Measurements from ENCODE around the gene YPEL2.

YPEL2 gene

DNA sequence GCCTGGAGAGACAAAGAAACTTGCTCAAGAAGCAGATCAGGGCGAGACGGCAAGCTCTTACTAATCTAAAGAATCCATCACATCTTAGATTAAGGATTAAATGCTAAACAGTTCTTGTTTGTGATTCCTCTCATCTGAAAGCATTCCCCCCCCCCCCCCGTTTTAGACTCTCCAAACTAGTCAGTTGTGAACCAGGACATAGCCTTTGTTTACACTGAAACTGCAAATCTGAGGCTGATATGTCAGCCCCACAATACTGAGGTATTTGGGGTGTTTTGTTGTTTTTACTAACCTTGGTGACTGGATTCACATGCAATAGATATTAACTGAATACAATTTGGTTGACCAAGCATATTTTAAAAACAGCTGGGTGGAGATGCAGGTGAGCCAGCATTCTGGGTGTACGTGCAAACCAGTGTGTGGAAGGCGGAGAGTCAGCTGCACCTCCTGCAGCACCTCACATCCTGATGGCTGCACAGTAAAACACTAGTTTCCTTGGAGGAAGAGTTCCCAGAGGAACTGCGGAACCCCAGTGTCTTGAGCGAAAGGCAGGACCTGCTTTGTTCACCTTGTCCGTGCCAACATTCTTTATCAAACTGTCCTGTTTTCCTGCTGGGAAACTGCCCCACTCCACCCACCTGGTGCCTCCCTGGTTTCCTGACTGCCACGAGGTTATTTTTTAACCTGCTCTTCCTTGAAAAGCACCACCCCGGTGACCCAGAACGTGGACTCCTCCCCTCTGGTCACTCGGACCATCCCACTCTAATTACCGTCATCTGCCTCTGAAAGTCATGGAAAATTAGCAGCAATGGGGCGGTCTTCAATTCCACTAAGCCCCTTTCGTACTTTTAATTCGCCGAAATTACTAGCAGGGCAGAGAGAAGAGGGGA, 1.2 kb upstream of the YPEL2 start:
- DNase-seq: peak in 1 of 2 donors; percentile 10

DNA sequence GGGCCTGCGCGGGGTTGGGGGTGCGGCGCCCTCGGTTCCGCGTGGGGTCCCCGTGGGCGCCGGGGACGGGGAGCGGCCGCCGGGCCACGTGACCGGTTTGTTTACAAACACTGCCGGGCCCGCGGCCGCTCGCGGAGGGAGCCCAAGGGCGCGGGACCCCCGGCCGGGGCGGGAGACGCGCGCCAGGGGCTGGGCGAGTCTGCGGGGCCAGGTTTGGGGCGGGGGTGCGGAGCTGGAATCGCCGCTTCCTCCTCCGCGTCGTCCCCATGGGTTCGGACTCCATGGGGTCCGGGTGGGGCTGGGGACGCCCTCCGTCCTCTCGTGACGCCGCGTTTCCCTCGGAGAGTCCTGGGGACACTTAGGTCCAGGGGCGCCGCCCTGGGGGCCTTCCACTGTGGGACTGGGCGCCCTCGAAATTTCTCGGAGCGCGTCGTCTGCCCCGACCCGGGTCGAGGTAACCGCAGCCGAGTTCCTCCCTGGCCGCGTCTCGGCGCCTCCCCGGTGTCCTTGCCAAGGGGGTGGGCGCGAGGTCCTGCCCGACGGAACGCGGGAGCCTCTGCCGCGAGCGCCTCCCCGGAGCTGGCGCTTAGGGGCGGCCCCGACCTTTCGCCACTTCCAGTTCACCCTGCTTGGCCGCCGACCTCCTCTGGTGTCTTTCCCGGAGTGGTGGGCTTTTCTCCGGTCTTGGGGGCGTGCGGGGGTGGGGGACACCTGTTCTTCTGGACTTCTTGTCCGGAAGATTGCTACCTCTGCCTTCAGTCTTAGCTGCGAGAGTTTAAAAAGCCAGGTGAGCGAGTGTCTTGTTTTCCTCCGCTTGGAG, 684 bp downstream of the YPEL2 start:
- DNase-seq: peak in 1 of 2 donors; percentile 28

DNA sequence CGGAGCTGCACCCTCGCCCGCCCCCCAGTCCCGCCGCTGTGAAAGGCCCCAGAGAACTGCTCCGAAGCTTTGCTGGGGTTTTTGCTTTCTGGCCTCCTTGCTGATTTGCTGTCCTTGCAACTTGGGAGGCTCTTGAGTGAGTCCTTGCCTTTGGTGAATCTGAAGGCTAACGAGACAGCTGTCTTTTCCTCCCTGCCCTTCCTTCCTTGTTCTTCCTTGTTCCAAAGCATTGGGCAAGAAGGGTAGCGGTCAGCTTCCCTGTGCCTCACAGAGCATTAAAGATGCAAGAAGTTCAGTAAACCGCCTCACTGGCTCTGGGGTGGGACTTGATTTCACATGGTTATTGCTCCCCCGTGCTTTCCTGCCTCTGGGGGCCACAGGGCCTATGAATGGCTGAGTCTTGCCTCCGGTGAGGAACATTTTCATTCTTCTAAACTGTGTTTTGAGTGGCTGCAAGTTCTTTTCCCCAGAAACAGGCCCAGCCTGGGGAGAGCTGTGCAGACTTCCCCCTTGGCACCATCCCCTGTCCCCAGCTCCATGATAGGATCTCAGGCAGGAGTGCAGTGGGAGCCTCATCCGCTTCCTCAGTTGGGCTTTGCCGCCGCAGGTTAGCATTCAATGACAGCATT, 1.4 kb downstream of the YPEL2 start:
- DNase-seq: no peak

DNA sequence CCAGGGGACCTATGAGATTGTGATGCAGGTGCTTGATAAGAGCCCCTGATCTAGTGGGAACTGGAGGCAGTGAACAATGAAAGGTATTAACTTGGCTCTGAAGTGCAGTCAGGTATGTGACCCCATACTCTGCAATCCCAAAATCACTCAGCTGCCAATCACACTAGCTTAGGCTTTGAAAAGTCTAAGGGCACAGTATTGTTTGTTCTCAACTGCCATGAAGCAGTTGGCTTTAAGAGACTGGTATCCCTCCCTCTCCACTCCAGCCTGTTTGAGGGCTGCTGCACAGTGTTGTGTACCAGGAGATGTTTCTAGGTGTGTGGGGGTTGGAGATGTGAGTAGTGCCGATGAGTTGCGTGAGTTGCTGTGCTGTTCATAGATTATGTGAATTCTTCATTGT, 2.4 kb downstream of the YPEL2 start:
- DNase-seq: no peak

DNA sequence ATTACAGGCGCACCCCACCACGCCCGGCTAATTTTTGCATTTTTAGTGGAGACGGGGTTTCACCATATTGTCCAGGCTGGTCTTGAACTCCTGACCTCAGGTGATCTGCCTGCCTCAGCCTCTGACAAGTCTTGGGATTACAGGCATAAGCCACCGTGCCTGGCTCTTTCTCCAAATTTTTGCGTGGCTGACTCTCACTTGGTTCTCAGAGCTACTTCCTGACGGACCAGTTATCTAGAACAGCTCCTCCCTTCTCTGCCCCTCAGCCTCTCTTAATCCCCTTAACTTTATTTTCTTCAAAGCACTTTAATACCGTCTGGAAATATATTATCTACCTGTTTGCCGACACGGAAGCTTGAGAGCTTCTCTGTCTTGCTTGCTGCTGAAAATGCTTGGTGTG, 4.2 kb downstream of the YPEL2 start:
- no peak for DNase-seq

DNA sequence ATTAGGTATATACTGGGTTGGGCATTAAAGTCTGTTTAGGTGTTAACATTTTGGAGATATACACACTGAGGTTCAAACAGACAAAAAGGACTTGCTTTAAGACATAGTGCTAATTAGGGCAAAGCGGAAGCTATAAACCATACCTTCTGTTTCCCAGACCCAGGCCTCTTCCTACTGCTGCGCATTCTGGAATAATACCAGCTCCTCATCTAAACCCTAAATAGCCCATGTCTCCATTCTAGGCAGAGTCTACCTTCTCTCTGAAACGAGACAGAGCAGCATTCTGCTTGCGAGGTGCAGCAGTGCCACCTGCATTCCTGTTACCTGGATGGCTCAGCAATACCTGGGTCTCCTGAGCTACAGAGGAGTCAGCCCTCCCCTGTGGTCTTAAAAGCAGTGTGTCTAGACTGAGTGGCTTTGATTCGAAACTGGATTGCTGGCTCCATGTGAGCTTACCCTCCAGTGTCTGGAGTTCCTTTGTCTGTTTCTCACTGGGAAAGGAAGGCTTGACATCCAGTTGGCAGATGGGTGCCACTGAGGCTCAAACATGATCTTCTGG, 6.4 kb downstream of the YPEL2 start:
- DNase-seq: no peak

DNA sequence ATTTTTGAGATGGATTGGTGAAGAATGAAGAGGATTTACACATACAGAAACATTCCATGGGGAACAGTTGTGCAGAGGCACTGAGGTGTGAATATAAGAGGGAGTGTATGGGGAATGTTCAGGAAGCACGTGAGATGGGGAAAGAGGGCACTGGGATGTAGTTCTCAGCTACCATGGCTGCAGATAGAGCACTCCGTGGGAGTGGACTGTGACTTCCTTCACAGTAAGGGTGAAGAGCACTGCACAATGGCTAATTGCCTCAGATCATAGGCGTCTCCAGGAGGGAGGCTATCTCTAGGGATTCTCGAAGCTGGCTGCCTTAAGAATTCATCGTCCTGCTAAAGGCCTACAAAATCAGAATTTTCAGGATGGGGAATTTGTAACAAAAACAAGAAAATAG, 7.0 kb downstream of the YPEL2 start:
- no peak for DNase-seq

DNA sequence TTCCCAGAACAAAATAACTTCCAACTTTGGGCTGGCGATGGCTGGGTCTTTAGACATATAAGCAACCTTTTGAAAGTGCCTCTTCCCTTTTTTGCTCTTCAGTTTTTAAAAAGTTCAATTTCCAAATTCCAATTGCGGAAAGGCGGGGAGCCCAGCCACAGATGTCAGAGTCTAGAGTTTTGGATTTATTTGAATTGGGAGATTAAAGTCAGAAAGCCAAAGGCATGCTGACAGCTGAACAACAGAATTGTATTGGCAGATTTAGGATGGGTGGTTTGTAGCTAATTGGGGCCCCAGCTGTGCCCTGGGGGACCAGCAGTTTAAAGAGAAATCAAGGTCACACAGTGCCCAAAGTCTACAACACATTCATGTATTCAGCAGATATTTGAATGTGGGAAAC, 10.5 kb downstream of the YPEL2 start:
- no peak for DNase-seq

DNA sequence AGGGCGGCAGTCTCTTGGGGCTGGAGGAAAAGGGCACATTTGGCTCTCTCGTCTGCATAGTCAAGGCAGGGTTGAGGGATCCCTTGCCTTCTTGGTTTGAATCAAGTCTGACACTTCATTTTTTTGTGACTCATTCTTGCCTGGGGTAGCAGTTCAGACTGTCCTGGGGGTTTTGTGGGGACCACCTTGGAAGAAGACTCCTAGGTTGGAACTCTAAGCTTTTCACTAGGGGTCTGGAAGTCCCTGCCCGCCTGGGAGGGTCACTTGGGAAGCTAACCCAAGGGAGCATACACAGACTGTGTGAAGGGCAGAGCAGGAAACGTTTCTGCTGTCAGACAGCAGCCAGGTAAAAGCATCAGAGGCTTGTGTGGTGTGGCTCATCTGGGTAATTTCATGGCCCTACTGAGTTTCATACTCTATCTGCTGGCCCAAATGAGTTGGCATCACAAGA, 11.3 kb downstream of the YPEL2 start:
- no peak for DNase-seq

DNA sequence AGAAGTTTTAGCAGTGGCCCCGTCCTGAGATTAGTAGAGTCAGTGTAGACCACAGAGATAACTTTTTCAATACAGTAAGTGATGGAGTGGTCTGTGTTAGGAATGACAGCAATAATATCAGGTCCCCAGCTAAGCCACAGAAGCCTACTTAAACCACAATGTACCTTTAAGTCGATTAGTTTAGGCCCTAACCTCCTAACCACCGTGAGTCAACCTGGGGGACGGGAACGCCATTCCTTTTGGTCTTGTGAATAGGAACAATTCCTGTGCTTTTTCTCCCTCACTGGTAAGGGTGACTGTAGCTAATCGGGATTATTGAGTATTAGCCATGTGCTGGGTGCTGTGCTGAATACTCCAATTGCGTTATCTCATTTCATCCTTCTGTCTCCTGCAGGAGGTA, 14.0 kb downstream of the YPEL2 start:
- DNase-seq: no peak

DNA sequence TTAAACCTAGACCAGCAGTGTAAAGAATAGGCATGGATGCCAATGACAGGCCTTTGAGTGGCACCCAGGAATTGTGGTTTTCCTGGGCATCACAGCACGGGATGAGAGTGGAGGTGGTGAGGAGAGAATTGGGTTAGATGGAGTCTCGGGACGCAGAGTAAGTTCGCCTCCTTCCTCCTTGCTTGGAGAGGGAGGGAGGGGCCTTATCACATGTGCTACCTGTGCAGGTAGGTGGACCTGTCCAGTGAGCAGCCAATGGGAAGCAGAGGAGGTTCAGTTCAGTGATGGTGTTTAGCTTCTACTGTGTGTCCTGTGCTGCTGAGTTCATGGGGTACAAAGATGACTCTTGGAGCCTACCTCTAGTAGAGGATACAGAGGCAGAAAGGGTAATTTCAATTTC, 14.9 kb downstream of the YPEL2 start:
- DNase-seq: no peak

DNA sequence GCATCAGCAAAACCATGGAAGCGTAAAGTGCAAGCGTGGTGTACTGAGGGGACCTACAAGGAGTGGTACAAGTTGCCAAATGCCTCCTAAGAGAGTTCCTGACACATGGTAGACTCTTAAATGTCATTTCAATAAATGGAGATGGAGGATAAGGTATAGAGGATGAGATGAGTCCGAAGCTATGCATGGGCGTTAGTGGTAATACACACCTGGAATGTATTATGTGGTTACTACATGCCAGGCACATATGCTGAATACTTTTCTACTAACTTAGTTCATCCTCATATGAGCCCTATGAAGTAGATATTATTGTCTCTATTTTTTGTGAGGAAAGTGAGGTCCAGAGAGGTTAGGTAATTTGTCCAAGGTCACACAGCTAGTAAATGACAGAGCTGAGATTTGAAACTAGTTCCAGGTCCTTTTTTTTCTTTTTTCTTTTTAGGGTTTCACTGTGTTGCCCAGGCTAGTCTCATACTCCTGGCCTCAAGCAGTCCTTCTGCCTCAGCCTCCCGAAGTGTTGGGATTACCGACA, 15.5 kb downstream of the YPEL2 start:
- DNase-seq: no peak

DNA sequence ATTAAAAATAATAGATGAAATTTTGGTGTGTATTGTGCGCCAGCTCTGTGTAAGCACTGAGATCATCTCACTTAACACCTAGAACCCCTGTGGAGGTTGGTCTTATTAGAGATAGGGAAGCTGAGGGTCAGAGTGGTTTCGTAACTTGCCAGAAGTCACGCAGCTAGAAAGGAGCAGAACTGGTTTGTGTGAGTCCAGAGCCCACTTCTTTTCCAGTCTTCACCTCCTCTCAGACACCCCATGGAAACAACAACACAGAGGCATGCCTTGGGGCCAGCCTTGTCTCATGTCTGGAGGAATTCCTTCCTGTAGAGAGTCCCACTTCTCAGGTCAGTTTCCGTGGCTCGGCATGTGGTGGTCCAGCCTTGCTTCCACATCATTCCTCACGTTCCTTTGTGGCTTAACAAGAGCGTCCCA, 16.5 kb downstream of the YPEL2 start:
- DNase-seq: no peak

DNA sequence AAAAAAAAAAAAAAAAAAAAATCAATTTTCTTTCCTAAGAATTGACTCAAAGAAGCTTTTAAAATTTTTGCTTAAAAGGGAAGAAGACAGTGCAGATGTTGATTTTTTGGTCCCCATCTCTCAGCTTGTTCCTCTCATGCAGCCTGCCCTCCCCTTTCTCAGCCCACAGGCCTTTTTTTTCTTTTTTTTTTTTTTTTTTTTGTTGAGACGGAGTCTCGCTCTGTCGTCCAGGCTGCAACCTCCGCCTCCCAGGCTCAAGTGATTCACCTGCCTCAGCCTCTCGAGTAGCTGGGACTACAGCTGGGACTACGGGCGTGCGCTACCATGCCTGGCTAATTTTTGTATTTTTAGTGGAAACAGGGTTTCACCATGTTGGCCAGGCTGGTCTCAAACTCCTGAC, 17.7 kb downstream of the YPEL2 start:
- DNase-seq: no peak

DNA sequence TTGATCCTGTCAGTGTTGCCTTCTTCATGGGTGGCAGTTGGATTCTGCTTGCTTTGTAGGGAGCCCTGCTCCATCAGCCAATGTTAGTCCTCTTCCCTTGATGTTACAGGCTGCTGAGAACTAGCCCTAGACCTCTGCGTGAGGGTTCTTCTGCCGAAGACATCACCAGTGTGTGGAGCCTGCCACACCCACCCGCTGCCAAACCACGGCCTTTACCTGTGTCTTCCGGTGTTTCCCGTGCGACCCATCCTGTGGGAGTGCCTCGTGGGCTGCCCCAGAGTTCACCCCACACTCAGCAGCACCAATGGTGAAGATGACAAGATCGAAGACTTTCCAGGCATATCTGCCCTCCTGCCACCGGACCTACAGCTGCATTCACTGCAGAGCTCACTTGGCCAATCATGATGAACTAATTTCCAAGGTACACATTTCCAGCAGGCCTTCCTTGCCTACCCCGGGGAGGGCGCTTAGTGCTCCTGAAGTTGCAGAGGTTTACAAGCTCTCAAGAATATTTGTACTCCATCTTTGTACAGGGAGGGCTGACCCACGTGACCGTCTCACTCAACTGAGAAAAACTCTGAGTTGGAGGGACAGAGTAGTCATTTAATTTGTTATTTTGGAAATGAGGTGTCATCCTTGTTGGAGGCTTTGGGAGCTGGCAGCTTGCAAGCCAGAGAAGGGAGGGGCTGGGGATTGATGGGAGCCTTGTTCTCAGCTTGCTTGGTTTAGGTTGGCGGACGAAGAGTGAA, 21.8 kb downstream of the YPEL2 start:
- no peak for DNase-seq

DNA sequence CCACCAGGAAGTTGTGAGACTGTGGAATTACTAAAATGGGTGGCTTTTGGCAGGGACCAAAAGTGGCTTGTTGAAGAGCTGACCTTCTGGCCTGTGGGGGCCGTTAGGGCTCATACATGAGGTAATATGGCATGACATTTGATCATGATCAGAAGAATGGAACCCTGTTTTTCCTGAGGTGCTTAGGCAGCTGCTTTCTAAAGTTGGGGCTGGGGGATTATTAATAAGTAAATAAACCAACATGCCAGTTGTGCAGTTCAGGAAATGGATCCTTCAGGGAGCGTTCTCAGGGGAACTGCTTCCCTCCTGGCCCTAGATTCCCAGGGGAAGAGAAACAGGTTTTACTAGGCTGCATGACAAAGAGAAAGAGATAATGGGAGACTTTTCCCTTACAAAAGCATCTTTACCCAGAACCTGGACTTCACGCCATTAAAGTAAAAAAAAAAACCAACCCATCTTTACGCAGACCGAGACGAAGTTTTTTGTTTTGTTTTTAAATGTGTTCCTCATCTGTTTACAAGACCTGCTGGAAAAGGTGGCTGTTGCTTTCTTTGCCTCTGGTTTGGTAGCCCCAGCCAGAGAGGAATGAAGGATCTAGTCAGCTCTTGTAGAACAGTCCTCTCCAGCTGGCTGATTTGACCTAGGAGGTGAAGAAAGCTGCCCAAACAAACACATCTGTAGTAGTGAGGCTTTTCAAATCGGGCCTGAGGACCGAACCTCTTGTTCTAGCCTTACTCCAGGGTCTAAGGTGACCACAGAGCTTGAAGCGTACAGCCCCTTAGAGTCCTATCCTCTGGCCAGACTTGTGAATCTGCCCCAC, 22.7 kb downstream of the YPEL2 start:
- DNase-seq: no peak

DNA sequence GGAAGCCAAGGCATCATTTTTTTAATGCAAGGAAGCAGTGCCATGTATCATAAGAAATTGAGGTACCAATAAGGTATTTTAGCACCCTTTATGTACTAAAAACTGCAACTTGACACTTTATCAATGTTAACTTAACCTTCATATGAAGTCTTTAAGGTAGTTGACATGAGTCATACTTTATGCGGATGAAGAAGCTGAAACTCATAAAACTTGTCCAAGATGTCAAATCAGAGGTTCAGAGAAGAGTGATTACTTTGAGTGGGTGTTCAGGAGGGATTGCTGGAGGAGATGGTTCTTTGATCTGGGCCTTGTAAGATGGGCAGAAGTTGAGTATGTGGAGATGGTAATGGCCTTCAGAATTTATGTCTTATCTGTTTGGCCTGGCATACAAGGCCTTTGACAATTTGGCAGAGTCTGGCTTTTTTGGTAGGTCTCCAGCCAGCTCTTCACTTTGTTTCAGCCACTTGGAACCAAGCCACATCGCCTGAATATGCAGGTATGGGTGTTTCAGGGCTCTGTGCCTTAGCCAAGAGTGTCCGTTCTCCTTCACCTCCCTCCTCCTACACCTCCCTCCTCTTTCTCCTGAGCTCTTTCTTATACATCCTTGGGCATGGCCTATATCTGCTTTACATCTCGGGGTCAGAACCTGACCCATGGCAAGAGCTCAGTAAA, 23.7 kb downstream of the YPEL2 start:
- DNase-seq: no peak

DNA sequence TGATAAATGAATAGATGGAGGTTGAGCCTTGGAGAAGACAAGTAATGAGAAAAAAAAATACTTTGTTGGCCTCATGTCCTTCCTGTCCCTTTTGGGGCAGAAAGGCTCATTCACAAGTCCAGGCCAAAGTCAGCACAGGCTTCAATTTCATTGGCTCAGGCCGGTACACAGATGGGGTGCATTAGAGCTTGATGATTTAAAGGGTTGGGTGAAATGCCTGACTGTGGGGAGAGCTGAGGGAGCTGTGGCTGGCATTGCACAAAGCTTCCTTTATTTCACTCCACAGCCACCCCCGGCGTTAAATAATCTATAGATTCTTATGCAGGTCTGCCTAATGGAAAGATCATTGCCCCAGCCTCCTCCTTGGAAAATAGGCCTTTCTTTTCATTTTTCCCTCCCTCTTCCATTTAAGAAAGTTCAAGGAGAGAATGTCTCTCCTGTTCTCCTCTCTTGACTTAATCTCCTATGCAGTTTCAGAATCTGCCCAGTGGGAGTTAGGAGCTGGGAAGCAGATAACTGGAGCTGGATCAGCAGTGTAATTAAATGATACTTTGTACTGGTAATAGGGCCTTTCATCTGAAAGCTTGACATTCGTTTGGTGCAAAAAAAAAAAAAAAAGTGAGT, 24.4 kb downstream of the YPEL2 start:
- DNase-seq: no peak

DNA sequence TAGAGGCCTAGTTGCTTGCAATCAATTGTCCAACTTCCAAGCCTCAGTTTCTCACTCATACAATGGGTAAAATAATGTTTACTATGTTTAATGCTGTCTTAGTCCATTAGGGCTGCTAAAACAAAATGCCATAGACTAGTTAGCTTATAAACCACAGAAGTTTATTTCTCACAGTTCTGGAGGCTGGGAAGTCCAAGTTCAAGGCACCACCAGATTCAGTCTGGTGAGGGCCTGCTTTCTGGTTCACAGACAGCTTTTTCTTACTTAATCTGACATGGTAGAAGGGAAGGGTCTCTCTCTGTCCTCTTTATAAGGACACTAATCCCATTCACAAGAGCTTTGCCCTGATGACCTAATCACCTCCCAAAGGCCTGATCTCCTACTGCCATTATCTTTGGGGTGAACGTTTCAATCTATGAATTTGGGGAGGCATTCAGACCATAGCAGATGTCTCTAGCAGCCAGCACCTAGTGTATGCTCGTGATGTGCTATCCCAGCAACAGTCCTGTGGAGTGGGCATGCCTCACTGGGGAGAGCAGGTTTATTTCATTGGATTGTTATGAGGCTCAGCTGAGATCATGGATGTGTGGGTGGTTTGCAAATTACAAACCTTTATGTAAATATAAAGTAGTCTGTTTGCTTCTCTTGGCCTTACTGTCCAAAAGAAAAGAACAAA, 25.2 kb downstream of the YPEL2 start:
- no peak for DNase-seq
